Measurements from ENCODE around the gene HCAR3. TPM values are rescaled to one million over a fixed set of nuclear protein-coding genes. Genes with fewer than 3 reads are reported as not detected.
"Not testable (repeated sequence)": the region's sequence is repeated elsewhere in the genome, so short reads cannot be mapped to it uniquely, and the experiment has no call there.

Gene HCAR3
- under 1 TPM; 0.19 to 0.62 (median 0.26) TPM for polyA plus RNA-seq (ENCODE audit: insufficient read length in 3 of 3)
- long read RNA-seq, donor 1, partial matches to known transcripts: 0 of 1 reads
- long read RNA-seq, donor 1, other reads (novel, unspliced or antisense): 0 of 1 reads
- long read RNA-seq, donor 2: 0 reads
- long read RNA-seq, donor 3: 0 reads
- long read RNA-seq, donor 4: 0 reads
- long read RNA-seq, donor 5: 0 reads
- long read RNA-seq, donor 6: 0 reads
- long read RNA-seq, donor 7: 0 reads
- long read RNA-seq, donor 8: 0 reads
- long read RNA-seq, donor 9: 0 reads
- long read RNA-seq, donor 10: 0 reads
- long read RNA-seq, donor 11: 0 reads
- long read RNA-seq, donor 12: 0 reads
- long read RNA-seq, donor 13: 0 reads
- long read RNA-seq, donor 14: 0 reads
- long read RNA-seq, donor 15: 0 reads
- long read RNA-seq, donor 16, partial matches to known transcripts: 0 of 3 reads
- long read RNA-seq, donor 16, other reads (novel, unspliced or antisense): 0 of 3 reads

- not testable (repeated sequence) for DNase-seq (ENCODE audit: extremely low read depth in 1 of 11, low read depth in 9 of 11, low spot score in 4 of 11)
Observed at GRCh38 chr12:122716658-122717057, at the start of gene HCAR3. Gene HCAR3 (minus strand): TSS chr12:122716811. CDS start chr12:122716737, 74 bp downstream.

GRCh38 chr12:122757568-122757967, 41.0 kb upstream of the HCAR3 start:
- no peak for DNase-seq (ENCODE audit: extremely low read depth in 1 of 11, low read depth in 9 of 11, low spot score in 4 of 11)

DNA sequence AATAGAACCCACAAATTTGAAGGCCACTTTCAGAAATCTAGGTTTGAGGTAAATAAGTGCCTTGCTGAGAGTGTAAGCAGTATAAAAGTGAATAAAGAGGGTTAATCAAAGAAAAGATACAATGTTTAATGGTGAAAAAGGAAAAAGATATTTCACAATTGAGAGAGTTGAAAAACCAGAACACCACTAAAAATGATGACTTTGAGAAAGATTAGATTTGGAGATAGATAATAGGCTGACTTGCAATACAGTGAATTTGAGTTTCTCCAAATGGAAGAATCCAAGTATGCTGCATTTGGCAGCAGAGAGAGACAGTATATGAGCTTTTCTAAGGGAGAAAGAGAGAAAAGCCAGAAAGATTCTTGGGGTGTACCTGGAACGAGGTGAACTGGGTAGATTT, 38.2 kb upstream of the HCAR3 start:
- DNase-seq (ENCODE audit: extremely low read depth in 1 of 11, low read depth in 9 of 11, low spot score in 4 of 11): no peak

- DNase-seq (ENCODE audit: extremely low read depth in 1 of 11, low read depth in 9 of 11, low spot score in 4 of 11): no peak
Observed at GRCh38 chr12:122753319-122753650, 36.7 kb upstream of the HCAR3 start.

GRCh38 chr12:122752464-122753318, 36.1 kb upstream of the HCAR3 start, which contains the start of gene DENR:
Gene DENR (plus strand): TSS chr12:122752824. CDS start chr12:122753702, 878 bp downstream.
- DNase-seq (ENCODE audit: extremely low read depth in 1 of 11, low read depth in 9 of 11, low spot score in 4 of 11): peak; percentile 93 to 97 (median 96)

- DNase-seq (ENCODE audit: extremely low read depth in 1 of 11, low read depth in 9 of 11, low spot score in 4 of 11): not testable (repeated sequence)
Observed at GRCh38 chr12:122750781-122751515, 34.3 kb upstream of the HCAR3 start.

DNA sequence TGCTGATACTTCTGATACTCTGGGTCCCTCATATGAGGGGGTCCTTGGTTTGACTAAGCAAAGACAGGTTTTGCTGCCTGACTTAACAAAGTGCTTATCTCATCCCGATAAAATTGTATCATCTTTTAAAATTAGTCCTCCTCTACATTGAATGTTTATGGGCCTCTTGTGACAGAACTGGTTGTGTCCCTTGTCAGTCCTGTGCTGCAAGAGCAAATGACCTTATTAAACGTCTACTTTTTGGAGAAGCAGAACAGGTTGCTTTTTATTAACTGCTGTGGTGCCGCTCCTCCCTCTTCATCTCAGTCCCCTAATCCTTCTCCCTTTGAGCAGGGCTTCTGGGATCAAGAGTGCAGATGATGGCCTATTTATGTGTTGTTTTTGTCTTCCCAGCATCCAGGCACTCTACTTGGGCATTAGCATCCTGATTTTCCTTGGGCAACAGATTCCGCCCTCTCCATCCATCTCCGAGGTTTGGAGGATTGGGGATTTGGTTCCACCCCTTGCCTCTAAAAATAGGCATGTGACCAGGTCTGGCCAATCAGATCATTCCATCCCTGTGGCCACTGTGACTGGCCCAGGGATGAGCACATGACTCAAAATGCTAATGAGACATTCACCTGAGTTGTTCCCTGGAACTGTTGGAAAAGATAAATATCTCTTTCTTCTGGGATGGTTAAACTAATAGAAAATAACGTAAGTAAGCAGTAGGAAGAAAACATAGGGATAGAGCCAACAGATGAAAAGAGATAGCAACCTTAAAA, 33.1 kb upstream of the HCAR3 start:
- no peak for DNase-seq (ENCODE audit: extremely low read depth in 1 of 11, low read depth in 9 of 11, low spot score in 4 of 11)

GRCh38 chr12:122747224-122748135, 30.9 kb upstream of the HCAR3 start:
- no peak for DNase-seq (ENCODE audit: extremely low read depth in 1 of 11, low read depth in 9 of 11, low spot score in 4 of 11)

GRCh38 chr12:122743895-122744525, 27.4 kb upstream of the HCAR3 start:
- DNase-seq (ENCODE audit: extremely low read depth in 1 of 11, low read depth in 9 of 11, low spot score in 4 of 11): no peak

- no peak for DNase-seq (ENCODE audit: extremely low read depth in 1 of 11, low read depth in 9 of 11, low spot score in 4 of 11)
Observed at GRCh38 chr12:122740351-122740750, 23.7 kb upstream of the HCAR3 start.

DNA sequence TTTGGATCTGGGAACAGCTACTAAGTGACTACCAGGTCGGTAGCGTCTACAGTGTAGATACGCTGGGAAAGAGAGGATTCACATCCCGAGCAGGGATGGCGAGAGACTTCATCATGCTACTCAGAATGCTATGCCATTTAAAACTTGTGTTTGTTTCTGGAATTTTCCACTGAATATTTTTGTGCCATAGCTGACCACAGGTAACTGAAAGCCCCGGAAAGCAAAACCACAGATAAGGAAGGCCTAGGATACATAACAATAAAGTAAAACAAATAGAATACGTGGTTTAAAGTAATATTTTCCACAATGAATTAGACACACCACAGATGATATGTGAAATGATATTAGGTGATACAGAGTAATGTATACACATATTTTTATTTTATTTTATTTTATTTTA, 22.0 kb upstream of the HCAR3 start:
- DNase-seq (ENCODE audit: extremely low read depth in 1 of 11, low read depth in 9 of 11, low spot score in 4 of 11): no peak

- no peak for DNase-seq (ENCODE audit: extremely low read depth in 1 of 11, low read depth in 9 of 11, low spot score in 4 of 11)
Observed at GRCh38 chr12:122732611-122733010, 16.0 kb upstream of the HCAR3 start.

- DNase-seq (ENCODE audit: extremely low read depth in 1 of 11, low read depth in 9 of 11, low spot score in 4 of 11): no peak
Observed at GRCh38 chr12:122732170-122732569, 15.6 kb upstream of the HCAR3 start.

DNA sequence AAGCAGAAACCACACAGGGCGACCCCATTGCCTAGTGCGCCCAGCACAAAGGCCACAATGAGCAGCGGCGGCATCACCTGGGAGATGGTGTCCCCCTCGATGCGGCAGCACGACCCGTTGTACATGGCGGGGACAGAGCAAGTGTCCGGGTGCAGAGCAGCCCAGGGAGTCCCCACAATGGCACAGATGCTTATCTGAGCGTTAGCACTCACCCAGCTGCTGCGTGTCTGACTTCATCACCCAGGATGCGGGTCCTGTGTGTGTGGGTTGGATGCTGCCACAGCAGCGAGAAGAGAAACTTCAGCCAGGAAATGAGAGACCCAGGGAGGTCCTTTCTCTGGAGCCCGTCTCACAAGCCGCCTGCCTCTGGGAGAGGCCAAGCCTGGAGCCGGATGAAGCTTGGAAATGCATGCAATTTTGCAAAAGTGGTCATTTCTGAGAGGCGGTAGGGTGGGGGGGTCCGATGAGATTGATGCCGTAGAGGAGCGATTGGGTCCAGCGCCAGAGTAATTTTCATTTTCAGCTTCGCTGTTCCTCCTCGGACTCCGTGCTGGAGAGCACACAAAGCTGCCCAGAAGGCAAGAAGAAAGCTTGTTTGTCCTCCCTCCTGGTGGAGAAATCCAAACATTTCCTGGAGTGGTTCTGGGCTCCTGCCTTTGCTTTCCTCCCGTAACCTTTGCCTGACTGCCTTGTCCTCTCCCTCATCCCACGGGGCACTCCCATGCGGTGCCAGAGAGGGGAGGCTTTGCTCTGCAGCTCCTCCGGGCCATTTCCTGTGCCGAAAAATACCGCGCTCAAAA, 13.8 kb upstream of the HCAR3 start, which contains the start of gene HCAR1:
HCAR1 (minus strand) TSS at position 630 of the 800 bp plus-strand sequence; CDS start at position 125, 505 bp downstream.
- DNase-seq (ENCODE audit: extremely low read depth in 1 of 11, low read depth in 9 of 11, low spot score in 4 of 11): peak in 5 of 11 donors; percentile 21 to 60 (median 49)

DNA sequence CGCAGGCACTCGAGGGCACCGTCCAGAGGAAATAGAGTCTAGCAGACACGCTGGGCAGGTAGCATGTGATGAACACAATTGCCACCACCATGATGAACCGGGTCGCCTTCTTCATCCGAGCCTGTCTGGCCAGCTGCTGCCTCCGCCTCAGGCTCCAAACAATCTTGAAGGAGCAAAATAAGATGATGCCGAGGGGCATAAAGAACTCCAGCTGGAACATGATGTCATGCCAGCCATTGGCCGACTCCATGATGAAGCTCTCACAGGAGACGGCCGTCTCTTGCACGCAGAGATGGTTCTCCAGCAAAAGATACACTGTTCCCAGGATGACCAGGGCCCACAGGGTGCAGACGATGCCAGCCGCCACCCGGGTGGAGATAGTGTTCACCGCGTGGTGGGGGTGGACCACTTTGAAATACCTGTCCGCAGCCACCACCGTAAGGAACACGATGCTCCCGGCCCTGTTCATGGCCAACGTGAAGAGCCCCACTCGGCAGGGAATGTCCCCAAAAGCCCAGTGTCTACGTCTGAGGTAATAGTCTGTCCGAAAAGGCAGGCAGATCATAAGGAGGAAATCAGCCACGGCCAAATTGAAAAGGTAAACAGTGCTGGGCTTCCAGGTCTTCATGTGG, 13.1 kb upstream of the HCAR3 start:
- no peak for DNase-seq (ENCODE audit: extremely low read depth in 1 of 11, low read depth in 9 of 11, low spot score in 4 of 11)

DNA sequence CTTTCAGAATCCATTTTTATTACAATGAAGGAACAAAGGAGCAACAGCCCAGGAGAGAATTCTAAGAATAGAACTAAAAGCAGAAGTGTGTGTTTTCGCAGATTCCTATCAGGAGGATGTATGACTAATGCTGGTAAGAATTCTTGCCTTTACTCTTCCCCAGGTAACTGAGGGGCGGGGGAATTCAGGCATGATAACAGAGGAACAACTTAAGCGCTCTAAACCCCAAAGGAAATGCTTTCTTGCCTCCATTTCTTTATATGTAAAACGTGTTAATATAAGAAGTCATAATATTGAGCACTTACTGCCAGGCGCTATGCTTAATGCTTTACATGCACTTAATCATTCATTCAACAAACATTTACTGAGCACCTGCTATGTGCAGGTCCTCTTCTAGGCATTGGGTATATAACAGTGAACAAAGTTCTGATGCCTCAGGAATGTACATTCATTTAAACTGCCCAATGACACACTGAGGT, 9.5 kb upstream of the HCAR3 start:
- no peak for DNase-seq (ENCODE audit: extremely low read depth in 1 of 11, low read depth in 9 of 11, low spot score in 4 of 11)
